CD8-positive, alpha-beta memory T cell (primary cell): ENCODE data around the gene AGAP1. TPM values are rescaled to one million over a fixed set of nuclear protein-coding genes. Genes with fewer than 3 reads are reported as not detected.

Experiments
- CTCF ChIA-PET: fragments of 350-600 bp; sonication (Branson Sonifier 250); formaldehyde crosslinking; loops from one replicate; lab custom pipeline; 2021; ENCODE audit warnings: antibody characterized with exemption; lab: Charles Lee
- POLR2A ChIA-PET: fragments of 350-600 bp; sonication (Branson Sonifier 250); formaldehyde crosslinking; loops from one replicate; lab custom pipeline; 2021; ENCODE audit warnings: antibody characterized with exemption; lab: Charles Lee
- DNase-seq, 5 donors: peaks; one replicate each; pipeline versions ENCODE4 v3.0.0 to v3.0.0-alpha.2; 2020 to 2022; ENCODE audit warnings: mixed read lengths in 1 of 5
- H3K27ac ChIP-seq: one replicate; pipeline ENCODE4 v1.7.0; 2013; ENCODE audit warnings: low read depth, mild to moderate bottlenecking, low read length, moderate library complexity
- H3K27me3 ChIP-seq: 2 replicates; pipeline ENCODE4 v1.7.0; 2013; ENCODE audit warnings: low read length, mild to moderate bottlenecking; ENCODE audit not compliant: insufficient read depth, poor library complexity, severe bottlenecking
- H3K36me3 ChIP-seq: 2 replicates; pipeline ENCODE4 v1.7.0; 2013; ENCODE audit warnings: mild to moderate bottlenecking, low read length, moderate library complexity; ENCODE audit not compliant: insufficient read depth
- H3K4me1 ChIP-seq: 2 replicates; pipeline ENCODE4 v1.7.0; 2013; ENCODE audit warnings: mild to moderate bottlenecking, low read length, moderate library complexity; ENCODE audit not compliant: insufficient read depth
- H3K4me3 ChIP-seq: 2 replicates; pipeline ENCODE4 v1.7.0; 2013; ENCODE audit warnings: mild to moderate bottlenecking, low read length
- H3K9me3 ChIP-seq: 2 replicates; pipeline ENCODE4 v1.7.0; 2013; ENCODE audit warnings: mild to moderate bottlenecking, low read length
- H3K27ac Mint-ChIP-seq, 8 donors: one replicate each; pipeline ENCODE4 v1.8.0; 2020 to 2021; ENCODE audit warnings: mixed read lengths in 8 of 8, mild to moderate bottlenecking in 6 of 8, inconsistent platforms in 3 of 8, moderate library complexity in 3 of 8
- H3K27me3 Mint-ChIP-seq, 2 donors: one replicate each; pipeline ENCODE4 v1.8.0; 2020 to 2021; ENCODE audit warnings: mixed read lengths in 2 of 2, mild to moderate bottlenecking in 1 of 2, moderate library complexity in 1 of 2
- H3K36me3 Mint-ChIP-seq, 3 donors: one replicate each; pipeline ENCODE4 v1.8.0; 2020 to 2021; ENCODE audit warnings: mixed read lengths in 3 of 3, inconsistent platforms in 1 of 3, mild to moderate bottlenecking in 1 of 3
- H3K4me1 Mint-ChIP-seq, 3 donors: one replicate each; pipeline ENCODE4 v1.8.0; 2020 to 2021; ENCODE audit warnings: mixed read lengths in 3 of 3, inconsistent platforms in 1 of 3, mild to moderate bottlenecking in 1 of 3
- H3K4me3 Mint-ChIP-seq, 7 donors: one replicate each; pipeline ENCODE4 v1.8.0; 2020 to 2021; ENCODE audit warnings: mixed read lengths in 7 of 7, mild to moderate bottlenecking in 6 of 7, moderate library complexity in 4 of 7, inconsistent platforms in 2 of 7
- H3K9me3 Mint-ChIP-seq, 5 donors: one replicate each; pipeline ENCODE4 v1.8.0; 2020 to 2022; ENCODE audit warnings: mixed read lengths in 5 of 5, mild to moderate bottlenecking in 3 of 5, moderate library complexity in 2 of 5, inconsistent platforms in 1 of 5
- polyA plus RNA-seq: library from polyadenylated mRNA; unstranded; fragments of 300-500 nt; fragmentation: Illumina TruSeq; gene quantifications from one replicate; pipeline ENCODE4 v1.2.3, GENCODE V29; 2021
- total RNA-seq, 2 experiments: library from RNA; stranded (reverse); gene quantifications; one replicate each; pipeline ENCODE4 v1.2.3, GENCODE V29; 2021

AGAP1 gene
- total and polyA plus RNA-seq, 3 experiments from 2014 or later: 1.2 to 3.3 (median 2.7) TPM

DNA sequence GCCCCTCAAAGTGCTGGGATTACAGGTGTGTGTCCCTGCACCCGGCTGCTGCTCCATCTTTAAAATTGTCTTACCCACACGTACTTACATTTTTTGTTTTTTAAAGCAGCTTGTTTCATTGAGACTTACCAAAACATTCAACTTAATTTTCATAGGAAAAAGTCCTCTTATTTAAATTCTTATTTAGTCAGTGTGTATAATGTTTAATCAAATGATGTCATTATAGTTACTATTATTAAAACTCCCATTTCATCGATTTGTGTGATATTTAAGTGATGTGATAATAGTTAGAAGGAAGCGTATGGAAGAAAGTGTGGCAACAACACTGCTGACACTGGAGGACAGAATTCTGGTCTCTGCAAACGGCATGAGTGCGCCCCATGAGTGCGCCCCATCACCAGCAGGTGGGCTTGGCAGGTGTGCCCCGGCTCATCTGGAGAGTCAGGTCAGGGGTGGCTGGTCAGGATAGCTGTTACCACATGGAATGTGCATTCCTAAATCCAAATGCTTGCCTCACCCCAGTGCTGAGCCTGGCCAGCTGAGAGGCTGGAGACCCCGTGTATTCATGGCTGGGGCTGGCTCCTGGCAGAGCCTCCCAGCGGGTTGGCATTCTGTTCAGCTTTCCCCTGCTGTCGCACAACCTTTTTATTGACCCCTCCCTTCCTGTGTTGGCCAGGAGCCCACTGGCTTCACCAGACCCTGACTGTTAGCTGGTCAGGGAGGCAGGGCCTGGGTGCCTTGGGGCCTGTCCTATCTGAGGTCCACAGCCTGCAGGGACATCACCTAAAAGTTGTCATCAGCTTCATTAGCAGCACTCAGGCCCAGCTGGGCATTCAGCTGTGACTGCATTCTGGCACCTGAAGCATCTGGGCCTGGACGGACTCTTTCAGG is 79.7 kb downstream of the AGAP1 start:
- H3K4me1 Mint-ChIP-seq: peaks cover 0 to 4% (median 0%) of the 10 kb centered on the region in 3 donors
- H3K36me3 Mint-ChIP-seq: no peaks in the 10 kb centered on the region
- no peak for DNase-seq
- no peak overlapping the region for H3K27ac Mint-ChIP-seq
- H3K9me3 Mint-ChIP-seq: no peaks in the 10 kb centered on the region
- ChIA-PET POLR2A (no interaction called here), CTCF (interaction anchor here (0.6 kb wide), 1 partner anchor 130 kb away, joined by 3 read pairs; no protein-coding TSS in a partner anchor)
- Histone ChIP-seq H3K27me3 (no peaks in the 10 kb centered on the region), H3K36me3 (no peaks in the 10 kb centered on the region), H3K4me3 (no peak overlapping the region), H3K27ac (no peak overlapping the region), H3K4me1 (no peaks in the 10 kb centered on the region), H3K9me3 (no peaks in the 10 kb centered on the region)
- H3K27me3 Mint-ChIP-seq: peaks cover 0 to 6% of the 10 kb centered on the region in 2 donors
- no peak overlapping the region for H3K4me3 Mint-ChIP-seq

- no peaks in the 10 kb centered on the region for H3K9me3 ChIP-seq
- H3K4me1 ChIP-seq: no peaks in the 10 kb centered on the region
- Mint-ChIP-seq H3K36me3 (no peaks in the 10 kb centered on the region), H3K4me1 (peaks cover 2 to 4% (median 3%) of the 10 kb centered on the region in 3 donors), H3K27me3 (peaks cover 0 to 6% of the 10 kb centered on the region in 2 donors), H3K4me3 (no peak overlapping the region), H3K9me3 (no peaks in the 10 kb centered on the region), H3K27ac (no peak overlapping the region)
- POLR2A ChIA-PET: no interaction called here
- H3K27me3 ChIP-seq: no peaks in the 10 kb centered on the region
- no peak overlapping the region for H3K27ac ChIP-seq
- DNase-seq: no peak
- H3K4me3 ChIP-seq: no peak overlapping the region
- CTCF ChIA-PET: no interaction called here
- no peaks in the 10 kb centered on the region for H3K36me3 ChIP-seq
These were observed 81.6 kb downstream of the AGAP1 start for GRCh38 chr2:235575431-235575830.

GRCh38 chr2:235575904-235576303 is 82.1 kb downstream of the AGAP1 start:
- peak overlapping the region in 1 of 7 donors; percentile 54 for H3K4me3 Mint-ChIP-seq
- H3K27ac Mint-ChIP-seq: no peak overlapping the region

GRCh38 chr2:235576337-235576910 is 82.6 kb downstream of the AGAP1 start:
- Mint-ChIP-seq H3K9me3 (no peaks in the 10 kb centered on the region), H3K4me3 (no peak overlapping the region), H3K27ac (no peak overlapping the region), H3K27me3 (peaks cover 0 to 3% of the 10 kb centered on the region in 2 donors), H3K4me1 (peaks cover 2 to 4% (median 3%) of the 10 kb centered on the region in 3 donors), H3K36me3 (no peaks in the 10 kb centered on the region)
- Histone ChIP-seq H3K9me3 (no peaks in the 10 kb centered on the region), H3K36me3 (no peaks in the 10 kb centered on the region), H3K4me1 (no peaks in the 10 kb centered on the region), H3K27ac (no peak overlapping the region), H3K27me3 (no peaks in the 10 kb centered on the region), H3K4me3 (no peak overlapping the region)
- ChIA-PET POLR2A (no interaction called here), CTCF (no interaction called here)
- no peak for DNase-seq

More at GRCh38 chr2:235575904-235576303, 82.1 kb downstream of the AGAP1 start:
- Mint-ChIP-seq H3K27me3 (peaks cover 0 to 3% of the 10 kb centered on the region in 2 donors), H3K4me1 (peaks cover 2 to 4% (median 3%) of the 10 kb centered on the region in 3 donors), H3K36me3 (no peaks in the 10 kb centered on the region), H3K9me3 (no peaks in the 10 kb centered on the region)
- ChIA-PET CTCF (no interaction called here), POLR2A (no interaction called here)
- H3K9me3 ChIP-seq: no peaks in the 10 kb centered on the region
- H3K4me1 ChIP-seq: no peaks in the 10 kb centered on the region
- no peak overlapping the region for H3K27ac ChIP-seq
- DNase-seq: no peak
- H3K36me3 ChIP-seq: no peaks in the 10 kb centered on the region
- H3K4me3 ChIP-seq: no peak overlapping the region
- no peaks in the 10 kb centered on the region for H3K27me3 ChIP-seq

- H3K4me3 ChIP-seq: no peak overlapping the region
- Mint-ChIP-seq H3K27me3 (no peaks in the 10 kb centered on the region), H3K27ac (no peak overlapping the region), H3K4me1 (peaks cover 2 to 4% (median 3%) of the 10 kb centered on the region in 3 donors), H3K9me3 (no peaks in the 10 kb centered on the region), H3K36me3 (no peaks in the 10 kb centered on the region), H3K4me3 (no peak overlapping the region)
- H3K9me3 ChIP-seq: no peaks in the 10 kb centered on the region
- POLR2A ChIA-PET: no interaction called here
- CTCF ChIA-PET: no interaction called here
- H3K27ac ChIP-seq: no peak overlapping the region
- no peaks in the 10 kb centered on the region for H3K27me3 ChIP-seq
- no peak for DNase-seq
- no peaks in the 10 kb centered on the region for H3K4me1 ChIP-seq
- H3K36me3 ChIP-seq: no peaks in the 10 kb centered on the region
These were observed 83.8 kb downstream of the AGAP1 start for GRCh38 chr2:235577404-235578330.

GRCh38 chr2:235579128-235579527 is 85.3 kb downstream of the AGAP1 start:
- ChIA-PET POLR2A (no interaction called here), CTCF (no interaction called here)
- H3K27ac ChIP-seq: no peak overlapping the region

DNA sequence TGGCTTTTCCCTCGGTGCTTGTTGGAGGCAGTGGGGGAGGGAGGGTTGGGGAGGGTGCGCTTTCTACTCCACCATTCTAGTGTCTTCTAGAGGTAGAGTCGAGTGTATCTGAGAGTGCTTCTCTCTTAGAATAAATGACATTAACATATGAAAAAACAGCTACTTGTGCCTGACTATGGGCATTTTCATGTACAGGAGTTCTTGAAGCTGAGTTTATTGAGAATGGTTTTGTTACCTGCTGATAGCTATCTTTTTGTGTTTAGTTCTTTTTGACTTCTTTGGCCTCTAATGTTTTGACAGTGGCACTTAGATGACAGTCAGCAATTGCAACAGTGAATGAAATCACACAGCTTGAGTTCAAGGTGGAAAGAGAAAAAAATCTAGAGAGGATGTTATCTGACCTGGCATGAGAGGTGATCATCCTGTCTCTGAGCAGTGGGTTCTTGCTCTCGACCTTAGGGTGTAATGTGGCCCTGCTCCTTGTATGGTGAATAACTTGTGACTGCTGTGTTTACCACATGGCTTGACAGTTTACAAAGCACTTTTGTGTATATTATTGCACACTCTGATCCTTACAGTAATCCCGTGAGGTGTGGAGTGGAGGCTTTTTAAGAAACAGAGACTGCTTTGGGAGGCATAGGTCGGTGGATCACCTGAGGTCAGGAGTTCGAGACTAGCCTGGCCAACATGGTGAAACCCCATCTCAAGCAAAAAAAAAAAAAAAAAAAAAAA is 86.7 kb downstream of the AGAP1 start:
- H3K4me1 Mint-ChIP-seq: peaks cover 2 to 4% (median 3%) of the 10 kb centered on the region in 3 donors
- no peaks in the 10 kb centered on the region for H3K9me3 Mint-ChIP-seq
- Histone ChIP-seq H3K4me1 (no peaks in the 10 kb centered on the region), H3K27me3 (no peaks in the 10 kb centered on the region), H3K27ac (no peak overlapping the region), H3K9me3 (no peaks in the 10 kb centered on the region), H3K36me3 (no peaks in the 10 kb centered on the region), H3K4me3 (no peak overlapping the region)
- no peak overlapping the region for H3K27ac Mint-ChIP-seq
- POLR2A ChIA-PET: no interaction called here
- CTCF ChIA-PET: interaction anchor here (1.0 kb wide), 1 partner anchor 8 kb away, joined by 3 read pairs; no protein-coding TSS in a partner anchor
- H3K27me3 Mint-ChIP-seq: no peaks in the 10 kb centered on the region
- no peak overlapping the region for H3K4me3 Mint-ChIP-seq
- H3K36me3 Mint-ChIP-seq: no peaks in the 10 kb centered on the region
- DNase-seq: no peak

More at GRCh38 chr2:235579128-235579527, 85.3 kb downstream of the AGAP1 start:
- no peak for DNase-seq
- Mint-ChIP-seq H3K4me1 (peaks cover 2 to 4% (median 3%) of the 10 kb centered on the region in 3 donors), H3K27ac (no peak overlapping the region), H3K9me3 (no peaks in the 10 kb centered on the region), H3K36me3 (no peaks in the 10 kb centered on the region), H3K4me3 (no peak overlapping the region), H3K27me3 (no peaks in the 10 kb centered on the region)
- Histone ChIP-seq H3K36me3 (no peaks in the 10 kb centered on the region), H3K9me3 (no peaks in the 10 kb centered on the region), H3K27me3 (no peaks in the 10 kb centered on the region), H3K4me1 (no peaks in the 10 kb centered on the region), H3K4me3 (no peak overlapping the region)
